Measurements from ENCODE around the gene MCOLN2.
"Not testable (repeated sequence)": the region's sequence is repeated elsewhere in the genome, so short reads cannot be mapped to it uniquely, and the experiment has no call there.

MCOLN2 gene

GRCh38 chr1:84919461-84919970 lies 77.4 kb downstream of the MCOLN2 start:
- H3K4me3 ChIP-seq (ENCODE audit: low read depth, low read length): no peak overlapping the region
- no peak for TF ChIP-seq CTCF (IDR thresholded peaks at IDR 0.05; ENCODE audit: borderline replicate concordance, insufficient read depth, low read depth, low read length)

GRCh38 chr1:84918726-84919336 lies 78.1 kb downstream of the MCOLN2 start:
- H3K4me3 ChIP-seq (ENCODE audit: low read depth, low read length): no peak overlapping the region
- TF ChIP-seq CTCF (IDR thresholded peaks at IDR 0.05; ENCODE audit: borderline replicate concordance, insufficient read depth, low read depth, low read length): no peak

GRCh38 chr1:84916897-84917296 lies 80.0 kb downstream of the MCOLN2 start:
- TF ChIP-seq CTCF (IDR thresholded peaks at IDR 0.05; ENCODE audit: borderline replicate concordance, insufficient read depth, low read depth, low read length): no peak
- no peak overlapping the region for H3K4me3 ChIP-seq (ENCODE audit: low read depth, low read length)

- TF ChIP-seq CTCF (IDR thresholded peaks at IDR 0.05; ENCODE audit: borderline replicate concordance, insufficient read depth, low read depth, low read length): no peak
- H3K4me3 ChIP-seq (ENCODE audit: low read depth, low read length): no peak overlapping the region
These were observed 83.4 kb downstream of the MCOLN2 start for GRCh38 chr1:84913555-84913892.

GRCh38 chr1:84912726-84913554 lies 84.0 kb downstream of the MCOLN2 start:
- TF ChIP-seq CTCF (IDR thresholded peaks at IDR 0.05; ENCODE audit: borderline replicate concordance, insufficient read depth, low read depth, low read length): no peak
- no peak overlapping the region for H3K4me3 ChIP-seq (ENCODE audit: low read depth, low read length)

- not testable (repeated sequence) for H3K4me3 ChIP-seq (ENCODE audit: low read depth, low read length)
These were observed 88.0 kb downstream of the MCOLN2 start for GRCh38 chr1:84908746-84909464.

GRCh38 chr1:84907095-84907827 lies 89.7 kb downstream of the MCOLN2 start:
- no peak for TF ChIP-seq CTCF (IDR thresholded peaks at IDR 0.05; ENCODE audit: borderline replicate concordance, insufficient read depth, low read depth, low read length)
- no peak overlapping the region for H3K4me3 ChIP-seq (ENCODE audit: low read depth, low read length)

GRCh38 chr1:84902727-84903126 lies 94.2 kb downstream of the MCOLN2 start:
- H3K4me3 ChIP-seq (ENCODE audit: low read depth, low read length): not testable (repeated sequence)
